GM12878 (cell line): Measurements from ENCODE around the gene NACC1. TPM values are rescaled to one million over a fixed set of nuclear protein-coding genes. Genes with fewer than 3 reads are reported as not detected.
A peak's percentile ranks its signal among the peaks of the same experiment; 100 is the strongest.

Experiments used
- BMI1 ChIP-seq: fragments of 450-650 bp; IDR thresholded peaks from 2 replicates; pipeline ENCODE4 v1.6.1; 2016; ENCODE audit warnings: mild to moderate bottlenecking, moderate library complexity, borderline replicate concordance
- E2F8 ChIP-seq: fragments of 450-650 bp; IDR thresholded peaks from 2 replicates; pipeline ENCODE4 v1.6.1; 2018; ENCODE audit warnings: mild to moderate bottlenecking, low read depth, moderate library complexity; ENCODE audit not compliant: partially characterized antibody
- EP300 ChIP-seq, 2 experiments: fragments of 150-350 bp in 1 of 2; IDR thresholded peaks; 2 replicates each; pipeline ENCODE4 v1.6.1; 2011 to 2012; ENCODE audit warnings: low read depth in 2 of 2, low read length in 2 of 2, borderline replicate concordance in 1 of 2, improper control_type of control experiment in 1 of 2, inconsistent platforms in 1 of 2; ENCODE audit not compliant: control insufficient read depth in 1 of 2
- HSF1 ChIP-seq: fragments of 150-350 bp; IDR thresholded peaks from 2 replicates; pipeline ENCODE4 v1.6.1; 2014; ENCODE audit warnings: mild to moderate bottlenecking, low read depth, low read length
- MAX ChIP-seq: IDR thresholded peaks from 2 replicates; pipeline ENCODE4 v1.6.1; 2012; ENCODE audit warnings: low read depth, low read length, improper control_type of control experiment
- RB1 ChIP-seq: fragments of 450-650 bp; formaldehyde crosslinking; IDR thresholded peaks from 2 replicates; pipeline ENCODE4 v1.6.1; 2017; ENCODE audit warnings: mild to moderate bottlenecking, borderline replicate concordance
- SP1 ChIP-seq: IDR thresholded peaks from one replicate; pipeline ENCODE4 v1.6.1; 2011; ENCODE audit warnings: low read depth, low read length
- STAT1 ChIP-seq: fragments of 450-650 bp; conservative IDR thresholded peaks from 2 replicates; pipeline ENCODE4 v1.6.1; 2014; ENCODE audit warnings: antibody characterized with exemption, mild to moderate bottlenecking
- TBL1XR1 ChIP-seq: IDR thresholded peaks from 2 replicates; pipeline ENCODE4 v1.6.1; 2012; ENCODE audit warnings: low read depth, low read length, improper control_type of control experiment
- polyA plus RNA-seq, 11 experiments: library from polyadenylated mRNA; depleted of rRNA in 4 of 11; unstranded in 6 of 11; stranded (reverse) in 5 of 11; fragments of >200 nt; fragmentation: Nextera tagmentation in 4 of 11; fragmentation: Illumina TruSeq in 1 of 11; extraction: Ambion mirVana in 4 of 11; extraction: Trizol in 1 of 11; gene quantifications; 1 replicate in 1 of 11; 2 replicates in 10 of 11; pipeline versions ENCODE4 v1.2.1 to v1.2.3, GENCODE V29; 2011 to 2016; ENCODE audit warnings: inconsistent platforms in 2 of 11, missing spikeins in 2 of 11, low read depth in 1 of 11
- total RNA-seq, 4 experiments: library from RNA; depleted of rRNA in 3 of 4; stranded (reverse); fragments of >200 nt in 3 of 4; fragmentation: Illumina TruSeq in 1 of 4; extraction: Trizol in 1 of 4; gene quantifications; 2 replicates each; pipeline versions ENCODE4 v1.2.1 to v1.2.3, GENCODE V29; 2013 to 2021
- TF ChIP-seq, protein P1 (sequence below): fragments of 450-650 bp; IDR thresholded peaks from 2 replicates; pipeline ENCODE4 v1.6.1; 2016; ENCODE audit warnings: mild to moderate bottlenecking
- TF ChIP-seq, protein P2 (sequence below): fragments of 450-650 bp; IDR thresholded peaks from 2 replicates; pipeline ENCODE4 v1.6.1; 2017; ENCODE audit warnings: low read depth, mild to moderate bottlenecking, moderate library complexity

Gene NACC1
- total and polyA plus RNA-seq, 10 of the 15 experiments (the other 5 are each of a cell fraction or from before 2014, with no cell fraction given): 0.18 to 120 (median 19.2) TPM

DNA sequence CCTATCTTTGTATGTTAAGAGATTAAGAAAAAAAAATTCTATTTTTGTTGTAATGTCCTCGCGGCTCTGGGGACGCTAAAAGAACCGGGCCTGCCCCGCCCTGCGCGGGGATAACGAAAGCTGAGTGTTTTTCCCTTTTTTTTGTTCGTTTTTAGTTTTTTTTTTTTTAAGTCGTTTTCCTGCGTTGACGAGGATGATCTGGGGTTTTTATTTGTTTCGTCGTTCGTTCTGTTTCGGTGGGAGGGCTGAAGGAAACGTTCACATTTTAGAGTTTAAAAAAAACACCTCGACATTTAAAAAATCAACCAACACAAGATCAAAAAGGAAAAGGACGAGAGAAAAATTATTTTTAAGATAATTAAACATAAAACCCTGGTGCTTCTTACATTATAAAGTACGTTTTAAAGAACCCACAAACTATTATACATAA, 21.0 kb upstream of the NACC1 start (continued):
- no peak for TF ChIP-seq HSF1
- no peak for TF ChIP-seq RB1
- TF ChIP-seq E2F8: no peak
- no peak for TF ChIP-seq MAX
- TF ChIP-seq, protein P1, sequence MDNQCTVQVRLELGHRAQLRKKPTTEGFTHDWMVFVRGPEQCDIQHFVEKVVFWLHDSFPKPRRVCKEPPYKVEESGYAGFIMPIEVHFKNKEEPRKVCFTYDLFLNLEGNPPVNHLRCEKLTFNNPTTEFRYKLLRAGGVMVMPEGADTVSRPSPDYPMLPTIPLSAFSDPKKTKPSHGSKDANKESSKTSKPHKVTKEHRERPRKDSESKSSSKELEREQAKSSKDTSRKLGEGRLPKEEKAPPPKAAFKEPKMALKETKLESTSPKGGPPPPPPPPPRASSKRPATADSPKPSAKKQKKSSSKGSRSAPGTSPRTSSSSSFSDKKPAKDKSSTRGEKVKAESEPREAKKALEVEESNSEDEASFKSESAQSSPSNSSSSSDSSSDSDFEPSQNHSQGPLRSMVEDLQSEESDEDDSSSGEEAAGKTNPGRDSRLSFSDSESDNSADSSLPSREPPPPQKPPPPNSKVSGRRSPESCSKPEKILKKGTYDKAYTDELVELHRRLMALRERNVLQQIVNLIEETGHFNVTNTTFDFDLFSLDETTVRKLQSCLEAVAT: 0 out of 2 replicates have a peak, but pooled peaks have one; percentile 34
- peak; percentile 96 for TF ChIP-seq BMI1
- TF ChIP-seq EP300 (IDR thresholded peaks at IDR 0.05; ENCODE audit: borderline replicate concordance in 1 of 2, control insufficient read depth in 1 of 2, low read depth in 2 of 2, low read length in 2 of 2): no peak
- no peak for TF ChIP-seq TBL1XR1
- no peak for TF ChIP-seq STAT1
- no peak for TF ChIP-seq SP1
- TF ChIP-seq, protein P2, sequence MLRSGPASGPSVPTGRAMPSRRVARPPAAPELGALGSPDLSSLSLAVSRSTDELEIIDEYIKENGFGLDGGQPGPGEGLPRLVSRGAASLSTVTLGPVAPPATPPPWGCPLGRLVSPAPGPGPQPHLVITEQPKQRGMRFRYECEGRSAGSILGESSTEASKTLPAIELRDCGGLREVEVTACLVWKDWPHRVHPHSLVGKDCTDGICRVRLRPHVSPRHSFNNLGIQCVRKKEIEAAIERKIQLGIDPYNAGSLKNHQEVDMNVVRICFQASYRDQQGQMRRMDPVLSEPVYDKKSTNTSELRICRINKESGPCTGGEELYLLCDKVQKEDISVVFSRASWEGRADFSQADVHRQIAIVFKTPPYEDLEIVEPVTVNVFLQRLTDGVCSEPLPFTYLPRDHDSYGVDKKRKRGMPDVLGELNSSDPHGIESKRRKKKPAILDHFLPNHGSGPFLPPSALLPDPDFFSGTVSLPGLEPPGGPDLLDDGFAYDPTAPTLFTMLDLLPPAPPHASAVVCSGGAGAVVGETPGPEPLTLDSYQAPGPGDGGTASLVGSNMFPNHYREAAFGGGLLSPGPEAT: no peak
